K562 (cell line): Measurements from ENCODE around the gene CDC42EP1. TPM values are rescaled to one million over a fixed set of nuclear protein-coding genes. Genes with fewer than 3 reads are reported as not detected.

Source experiments
- ESRRA ChIP-seq: fragments of 450-650 bp; IDR thresholded peaks from 2 replicates; pipeline ENCODE4 v1.6.1; 2014; ENCODE audit warnings: low read depth, mild to moderate bottlenecking, moderate library complexity, borderline replicate concordance
- MAZ ChIP-seq, 2 experiments: fragments of 450-650 bp in 1 of 2; sonication (generic) in 1 of 2; formaldehyde crosslinking; IDR thresholded peaks in 1 of 2; conservative IDR thresholded peaks in 1 of 2; 2 replicates each; pipeline versions ENCODE4 v1.4.0 to v1.5.0; 2020; ENCODE audit warnings: mild to moderate bottlenecking in 1 of 2, missing genetic modification reagents in 1 of 2
- MTA3 ChIP-seq: fragments of 450-650 bp; formaldehyde crosslinking; IDR thresholded peaks from 2 replicates; pipeline ENCODE4 v1.6.1; 2017; ENCODE audit warnings: mild to moderate bottlenecking, borderline replicate concordance
- MXI1 ChIP-seq: IDR thresholded peaks from 2 replicates; pipeline ENCODE4 v1.6.1; 2011; ENCODE audit warnings: low read depth, mild to moderate bottlenecking, improper control_type of control experiment, low read length
- MYC ChIP-seq, 2 experiments: fragments of 250-450 bp in 1 of 2; sonication (Bioruptor Pico) in 1 of 2; IDR thresholded peaks; 2 replicates each; pipeline versions ENCODE4 v1.5.1 to v1.6.1; 2012 to 2021; ENCODE audit warnings: low read depth in 2 of 2, borderline replicate concordance in 1 of 2, improper control_type of control experiment in 1 of 2, low read length in 1 of 2, mild to moderate bottlenecking in 1 of 2, moderate library complexity in 1 of 2
- OTX1 ChIP-seq: fragments of 450-650 bp; formaldehyde crosslinking; IDR thresholded peaks from 2 replicates; pipeline ENCODE4 v1.4.0; 2022; ENCODE audit warnings: mild to moderate bottlenecking
- PHF8 ChIP-seq: fragments of 200-600 bp; sonication (generic); IDR thresholded peaks from 2 replicates; pipeline ENCODE4 v1.6.1; 2012; ENCODE audit warnings: mixed run types, mild to moderate bottlenecking, inconsistent platforms, low read length, moderate library complexity, borderline replicate concordance
- POLR2B ChIP-seq: fragments of 450-650 bp; IDR thresholded peaks from 2 replicates; pipeline ENCODE4 v1.6.1; 2018; ENCODE audit warnings: low read depth; ENCODE audit not compliant: partially characterized antibody
- SMAD4 ChIP-seq: fragments of 250-450 bp; sonication (Bioruptor Pico); conservative IDR thresholded peaks from 2 replicates; pipeline ENCODE4 v1.8.0; 2021; ENCODE audit warnings: inconsistent platforms, mild to moderate bottlenecking, moderate library complexity
- SPI1 ChIP-seq: IDR thresholded peaks from 2 replicates; pipeline ENCODE4 v1.6.1; 2011; ENCODE audit warnings: low read depth, low read length, control low read depth, borderline replicate concordance
- TCF7L2 ChIP-seq: fragments of 150-350 bp; IDR thresholded peaks from 2 replicates; pipeline ENCODE4 v1.6.1; 2016; ENCODE audit warnings: low read depth, mild to moderate bottlenecking, low read length, moderate library complexity
- ZC3H4 ChIP-seq: sonication (generic); formaldehyde crosslinking; IDR thresholded peaks from 2 replicates; pipeline ENCODE4 v1.9.0; 2021; ENCODE audit warnings: missing genetic modification reagents, borderline replicate concordance
- ZNF512 ChIP-seq: IDR thresholded peaks from 2 replicates; pipeline ENCODE4 v1.6.1; 2016; ENCODE audit warnings: missing genetic modification characterization, missing compliant biosample characterization
- ZNF707 ChIP-seq: fragments of 250-450 bp; sonication (Bioruptor Pico); conservative IDR thresholded peaks from 2 replicates; pipeline ENCODE4 v1.8.0; 2022; ENCODE audit warnings: inconsistent platforms, mild to moderate bottlenecking, moderate library complexity
- polyA plus RNA-seq, 8 experiments: library from polyadenylated mRNA; depleted of rRNA in 4 of 8; stranded (reverse) in 5 of 8; unstranded in 3 of 8; fragments of >200 nt; fragmentation: Nextera tagmentation in 2 of 8; fragmentation: Illumina TruSeq in 1 of 8; extraction: Ambion mirVana in 2 of 8; extraction: Trizol in 1 of 8; gene quantifications; 2 replicates each; pipeline versions ENCODE4 v1.2.1 to v1.2.3, GENCODE V29; 2011 to 2014; ENCODE audit warnings: inconsistent platforms in 1 of 8, missing spikeins in 1 of 8
- total RNA-seq, 7 experiments: library from RNA; depleted of rRNA in 6 of 7; stranded (reverse); fragments of >200 nt in 6 of 7; fragmentation: Illumina TruSeq in 2 of 7; extraction: Trizol in 2 of 7; gene quantifications; 2 replicates each; pipeline versions ENCODE4 v1.2.1 to v1.2.3, GENCODE V29; 2011 to 2021; ENCODE audit warnings: low replicate concordance in 1 of 7
- TF ChIP-seq, protein P1 (sequence below): sonication (generic); formaldehyde crosslinking; IDR thresholded peaks from 2 replicates; pipeline ENCODE4 v1.8.0; 2022; ENCODE audit warnings: missing genetic modification reagents, mild to moderate bottlenecking, borderline replicate concordance
- TF ChIP-seq, protein P2 (sequence below): fragments of 450-650 bp; IDR thresholded peaks from 2 replicates; pipeline ENCODE4 v1.6.1; 2014; ENCODE audit warnings: low read depth, mild to moderate bottlenecking, moderate library complexity, borderline replicate concordance
- TF ChIP-seq, protein P3 (sequence below): sonication (generic); formaldehyde crosslinking; IDR thresholded peaks from 2 replicates; pipeline ENCODE4 v1.8.0; 2022; ENCODE audit warnings: mild to moderate bottlenecking, missing genetic modification reagents, borderline replicate concordance
- TF ChIP-seq, protein P4 (sequence below), 2 experiments: fragments of 450-650 bp in 1 of 2; sonication (generic) in 1 of 2; formaldehyde crosslinking in 1 of 2; IDR thresholded peaks in 1 of 2; conservative IDR thresholded peaks in 1 of 2; 2 replicates each; pipeline versions ENCODE4 v1.6.1 to v1.8.1; 2016 to 2023; ENCODE audit warnings: mild to moderate bottlenecking in 2 of 2, moderate library complexity in 2 of 2, inconsistent platforms in 1 of 2, missing genetic modification reagents in 1 of 2

Gene CDC42EP1
- total and polyA plus RNA-seq, 9 of the 15 experiments (the other 6 are each of a cell fraction or from before 2014, with no cell fraction given), result 0.67 to 70.2 (median 7.3) TPM

GRCh38 chr22:37608477-37609239 is 48.4 kb downstream of the CDC42EP1 start, which contains the start of gene GGA1 (continued):
- TF ChIP-seq MAZ (CRISPR knock-in tag; conservative IDR thresholded peaks at IDR 0.05 in 1 of 2, IDR thresholded peaks at IDR 0.05 in 1 of 2), result peak; percentile 78 to 87; a peak in 3 of 4 replicates
- TF ChIP-seq, protein P1, sequence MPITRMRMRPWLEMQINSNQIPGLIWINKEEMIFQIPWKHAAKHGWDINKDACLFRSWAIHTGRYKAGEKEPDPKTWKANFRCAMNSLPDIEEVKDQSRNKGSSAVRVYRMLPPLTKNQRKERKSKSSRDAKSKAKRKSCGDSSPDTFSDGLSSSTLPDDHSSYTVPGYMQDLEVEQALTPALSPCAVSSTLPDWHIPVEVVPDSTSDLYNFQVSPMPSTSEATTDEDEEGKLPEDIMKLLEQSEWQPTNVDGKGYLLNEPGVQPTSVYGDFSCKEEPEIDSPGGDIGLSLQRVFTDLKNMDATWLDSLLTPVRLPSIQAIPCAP (CRISPR knock-in tag), result no peak
- TF ChIP-seq ZC3H4 (CRISPR knock-in tag), result no peak
- peak; percentile 64; the same call in 1 of the 2 replicates for TF ChIP-seq PHF8
- TF ChIP-seq OTX1 (CRISPR knock-in tag), result 0 out of 2 replicates have a peak, but pooled peaks have one; percentile 39
- TF ChIP-seq ZNF707, result no peak
- TF ChIP-seq, protein P2, sequence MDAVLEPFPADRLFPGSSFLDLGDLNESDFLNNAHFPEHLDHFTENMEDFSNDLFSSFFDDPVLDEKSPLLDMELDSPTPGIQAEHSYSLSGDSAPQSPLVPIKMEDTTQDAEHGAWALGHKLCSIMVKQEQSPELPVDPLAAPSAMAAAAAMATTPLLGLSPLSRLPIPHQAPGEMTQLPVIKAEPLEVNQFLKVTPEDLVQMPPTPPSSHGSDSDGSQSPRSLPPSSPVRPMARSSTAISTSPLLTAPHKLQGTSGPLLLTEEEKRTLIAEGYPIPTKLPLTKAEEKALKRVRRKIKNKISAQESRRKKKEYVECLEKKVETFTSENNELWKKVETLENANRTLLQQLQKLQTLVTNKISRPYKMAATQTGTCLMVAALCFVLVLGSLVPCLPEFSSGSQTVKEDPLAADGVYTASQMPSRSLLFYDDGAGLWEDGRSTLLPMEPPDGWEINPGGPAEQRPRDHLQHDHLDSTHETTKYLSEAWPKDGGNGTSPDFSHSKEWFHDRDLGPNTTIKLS, result peak; percentile 94
- no peak for TF ChIP-seq ZNF512 (tag)
- TF ChIP-seq, protein P3, sequence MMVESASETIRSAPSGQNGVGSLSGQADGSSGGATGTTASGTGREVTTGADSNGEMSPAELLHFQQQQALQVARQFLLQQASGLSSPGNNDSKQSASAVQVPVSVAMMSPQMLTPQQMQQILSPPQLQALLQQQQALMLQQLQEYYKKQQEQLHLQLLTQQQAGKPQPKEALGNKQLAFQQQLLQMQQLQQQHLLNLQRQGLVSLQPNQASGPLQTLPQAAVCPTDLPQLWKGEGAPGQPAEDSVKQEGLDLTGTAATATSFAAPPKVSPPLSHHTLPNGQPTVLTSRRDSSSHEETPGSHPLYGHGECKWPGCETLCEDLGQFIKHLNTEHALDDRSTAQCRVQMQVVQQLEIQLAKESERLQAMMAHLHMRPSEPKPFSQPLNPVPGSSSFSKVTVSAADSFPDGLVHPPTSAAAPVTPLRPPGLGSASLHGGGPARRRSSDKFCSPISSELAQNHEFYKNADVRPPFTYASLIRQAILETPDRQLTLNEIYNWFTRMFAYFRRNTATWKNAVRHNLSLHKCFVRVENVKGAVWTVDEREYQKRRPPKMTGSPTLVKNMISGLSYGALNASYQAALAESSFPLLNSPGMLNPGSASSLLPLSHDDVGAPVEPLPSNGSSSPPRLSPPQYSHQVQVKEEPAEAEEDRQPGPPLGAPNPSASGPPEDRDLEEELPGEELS (CRISPR knock-in tag), result peak; percentile 88; the same call in 1 of the 2 replicates
- 0 out of 2 replicates have a peak, but pooled peaks have one; percentile 44 for TF ChIP-seq MXI1
- peak; percentile 82 for TF ChIP-seq SPI1
- TF ChIP-seq ESRRA, result peak; percentile 74
- peak; percentile 74 for TF ChIP-seq MYC (IDR thresholded peaks at IDR 0.05; ENCODE audit: low read depth, low read length)
- TF ChIP-seq MYC (CRISPR knock-in tag; IDR thresholded peaks at IDR 0.05; ENCODE audit: borderline replicate concordance, low read depth), result no peak
- peak; percentile 65; the same call in 1 of the 2 replicates for TF ChIP-seq SMAD4 (CRISPR knock-in tag)
- TF ChIP-seq POLR2B, result peak; percentile 48
- no peak for TF ChIP-seq TCF7L2
- TF ChIP-seq MTA3, result peak; percentile 48; the same call in 1 of the 2 replicates
- TF ChIP-seq, protein P4, sequence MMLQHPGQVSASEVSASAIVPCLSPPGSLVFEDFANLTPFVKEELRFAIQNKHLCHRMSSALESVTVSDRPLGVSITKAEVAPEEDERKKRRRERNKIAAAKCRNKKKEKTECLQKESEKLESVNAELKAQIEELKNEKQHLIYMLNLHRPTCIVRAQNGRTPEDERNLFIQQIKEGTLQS (IDR thresholded peaks at IDR 0.05), result no peak
- TF ChIP-seq, protein P4 (CRISPR knock-in tag; conservative IDR thresholded peaks at IDR 0.05), result no peak
